GM06990 (cell line): ENCODE data around the gene NUDT6.

Experiments used
- DNase-seq: peaks from one replicate; pipeline ENCODE4 v3.0.0-alpha.2; 2011; ENCODE audit not compliant: insufficient read length; ENCODE audit errors: extremely low read depth
- H3K27me3 ChIP-seq: replicated peaks from 2 replicates; pipeline ENCODE4 v1.6.0; 2011; ENCODE audit warnings: low read length; ENCODE audit not compliant: control insufficient read depth, insufficient read depth
- H3K36me3 ChIP-seq: 2 replicates; pipeline ENCODE4 v1.5.1; 2011; ENCODE audit warnings: low read length; ENCODE audit not compliant: control insufficient read depth, insufficient read depth
- H3K4me3 ChIP-seq: replicated peaks from 2 replicates; pipeline ENCODE4 v1.5.1; 2011; ENCODE audit warnings: low read depth, mild to moderate bottlenecking, control low read depth, low read length
- CTCF ChIP-seq: IDR thresholded peaks from 2 replicates; pipeline ENCODE4 v1.5.1; 2011; ENCODE audit warnings: low read length, control low read depth, mild to moderate bottlenecking, inconsistent platforms; ENCODE audit not compliant: insufficient read depth, poor library complexity, severe bottlenecking

NUDT6 gene

GRCh38 chr4:122884499-122884898 is 37.9 kb downstream of the NUDT6 start:
- DNase-seq, result no peak
- no peaks in the 10 kb centered on the region for H3K36me3 ChIP-seq
- H3K4me3 ChIP-seq, result no peak overlapping the region
- TF ChIP-seq CTCF, result no peak
- no peaks in the 10 kb centered on the region for H3K27me3 ChIP-seq

GRCh38 chr4:122882857-122883735 is 39.3 kb downstream of the NUDT6 start:
- no peaks in the 10 kb centered on the region for H3K36me3 ChIP-seq
- no peak for DNase-seq
- no peak for TF ChIP-seq CTCF
- H3K27me3 ChIP-seq, result no peaks in the 10 kb centered on the region
- no peak overlapping the region for H3K4me3 ChIP-seq

- TF ChIP-seq CTCF, result no peak
- no peaks in the 10 kb centered on the region for H3K36me3 ChIP-seq
- DNase-seq, result no peak
- no peak overlapping the region for H3K4me3 ChIP-seq
- H3K27me3 ChIP-seq, result no peaks in the 10 kb centered on the region
Observed at GRCh38 chr4:122879001-122879400, 43.4 kb downstream of the NUDT6 start.

GRCh38 chr4:122876456-122876855 is 45.9 kb downstream of the NUDT6 start:
- no peak for DNase-seq
- no peak for TF ChIP-seq CTCF
- Histone ChIP-seq H3K36me3 (no peaks in the 10 kb centered on the region), H3K4me3 (no peak overlapping the region), H3K27me3 (no peaks in the 10 kb centered on the region)

GRCh38 chr4:122875949-122876348 is 46.4 kb downstream of the NUDT6 start:
- DNase-seq, result no peak
- TF ChIP-seq CTCF, result no peak
- no peak overlapping the region for H3K4me3 ChIP-seq
- no peaks in the 10 kb centered on the region for H3K36me3 ChIP-seq
- H3K27me3 ChIP-seq, result no peaks in the 10 kb centered on the region
